HG03354 (cell line): Measurements from ENCODE around the gene PTPRA.

Experiments used
- ATAC-seq: cut with Tn5 transposase; IDR thresholded peaks from one replicate; pipeline ENCODE4 v1.9.1; 2021; ENCODE audit warnings: mild to moderate bottlenecking; ENCODE audit not compliant: unreplicated experiment, poor library complexity, severe bottlenecking

The PTPRA gene

GRCh38 chr20:3084986-3085360, 211.7 kb downstream of the PTPRA start:
- ATAC-seq = no peak

DNA sequence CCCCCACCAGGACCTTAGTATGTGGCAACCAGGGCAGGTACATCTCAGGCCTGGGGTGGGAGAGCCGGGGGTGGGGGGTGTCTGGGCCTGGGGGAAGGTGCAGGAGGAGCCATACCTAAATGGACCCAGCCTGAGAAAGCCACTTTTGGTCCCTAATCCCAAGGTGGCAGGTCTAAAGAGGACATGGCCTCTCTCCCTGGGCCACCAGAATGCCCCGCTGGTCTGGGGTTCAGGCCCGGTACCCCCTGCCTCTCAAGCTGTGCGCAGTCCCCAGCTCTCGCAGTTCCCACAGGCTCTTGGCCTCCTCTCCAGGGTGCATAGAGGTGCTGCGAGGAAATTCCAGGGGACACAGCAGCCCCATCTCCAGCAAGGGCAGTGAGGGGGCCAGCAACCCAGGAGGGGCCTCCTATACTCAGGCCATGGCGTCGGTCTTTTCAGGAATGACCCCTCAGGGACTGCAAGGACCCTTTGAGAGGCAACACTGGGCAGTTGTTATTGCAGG, 212.3 kb downstream of the PTPRA start:
- ATAC-seq = no peak

DNA sequence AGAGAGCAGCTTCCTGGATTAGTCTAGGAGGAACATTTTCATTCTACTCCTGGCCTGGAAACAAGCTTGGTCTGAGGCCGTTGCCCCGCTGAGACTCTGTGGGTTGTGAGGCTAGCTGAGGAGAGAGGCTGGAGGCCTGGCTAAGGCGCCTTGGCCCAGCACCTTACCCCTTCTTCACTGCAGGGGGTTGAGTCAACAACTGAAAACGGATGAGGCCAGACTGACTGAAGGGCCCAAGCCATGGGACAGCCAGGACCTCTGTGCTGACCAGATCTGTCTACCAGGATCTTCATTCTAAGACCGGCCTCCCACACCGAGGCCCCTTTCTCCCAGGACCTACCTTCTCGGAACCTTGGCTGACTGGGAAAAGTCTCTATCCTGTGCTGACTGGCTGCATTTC, 214.8 kb downstream of the PTPRA start:
- no peak for ATAC-seq
